Vagina (tissue), 2 donors: ENCODE results near the gene NHERF1.

Experiments
- POLR2A ChIP-seq, 2 donors: fragments of 450-650 bp; IDR thresholded peaks; one replicate each; pipeline ENCODE4 v1.6.1; 2017; ENCODE audit warnings: antibody characterized with exemption in 2 of 2, mild to moderate bottlenecking in 2 of 2, moderate library complexity in 2 of 2
- POLR2AphosphoS5 ChIP-seq, 2 donors: sonication (generic); formaldehyde crosslinking; IDR thresholded peaks; one replicate each; pipeline ENCODE4 v1.9.0; 2017; ENCODE audit warnings: antibody characterized with exemption in 2 of 2, mild to moderate bottlenecking in 2 of 2, low read depth in 1 of 2; ENCODE audit not compliant: insufficient read depth in 1 of 2
- TF ChIP-seq, protein P1 (sequence below), 3 experiments: fragments of 450-650 bp in 2 of 3; fragments of 200-600 bp in 1 of 3; sonication (generic) in 1 of 3; IDR thresholded peaks; one replicate each; pipeline ENCODE4 v1.5.1; 2017 to 2019; ENCODE audit warnings: antibody characterized with exemption in 3 of 3, mild to moderate bottlenecking in 2 of 3, moderate library complexity in 2 of 3

DNA sequence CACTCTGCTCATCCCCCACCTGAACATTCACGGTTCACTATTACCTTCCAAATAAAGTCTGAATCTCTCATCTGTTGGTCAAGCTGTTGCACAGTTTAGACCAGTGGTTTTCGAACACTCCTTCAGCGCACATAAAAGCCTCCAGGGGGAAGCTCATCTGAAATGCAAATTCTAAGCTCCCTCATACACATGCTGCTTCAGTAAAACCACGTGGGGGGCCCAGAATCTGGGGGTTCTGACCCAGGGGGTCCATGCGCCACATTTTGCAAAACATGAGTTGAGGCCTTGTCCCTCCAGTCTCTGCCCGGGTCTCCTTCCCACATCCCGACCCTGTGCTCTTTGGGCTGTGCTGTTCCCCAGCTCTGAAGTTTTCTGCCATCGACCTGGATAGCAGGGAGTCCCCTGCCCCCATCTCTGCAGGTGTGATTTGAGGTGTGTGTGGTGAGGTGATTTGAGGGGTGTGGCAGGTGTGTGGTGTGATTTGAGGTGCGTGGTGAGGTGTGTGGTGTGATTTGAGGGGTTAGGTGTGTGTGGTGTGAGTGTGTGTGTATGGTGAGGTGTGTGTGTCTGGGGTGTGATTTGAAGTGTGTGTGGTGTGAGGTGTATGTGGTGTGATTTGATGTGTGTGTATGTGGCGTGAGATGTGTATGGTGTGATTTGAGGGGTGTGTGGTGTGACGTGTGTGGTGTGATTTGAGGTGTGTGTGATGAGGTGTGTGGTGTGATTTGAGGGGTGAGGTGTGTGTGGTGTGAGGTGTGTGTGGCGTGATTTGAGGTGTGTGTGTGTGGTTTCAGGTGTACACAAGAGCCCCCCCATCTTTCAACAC, 16.2 kb upstream of the NHERF1 start:
- TF ChIP-seq, protein P1, sequence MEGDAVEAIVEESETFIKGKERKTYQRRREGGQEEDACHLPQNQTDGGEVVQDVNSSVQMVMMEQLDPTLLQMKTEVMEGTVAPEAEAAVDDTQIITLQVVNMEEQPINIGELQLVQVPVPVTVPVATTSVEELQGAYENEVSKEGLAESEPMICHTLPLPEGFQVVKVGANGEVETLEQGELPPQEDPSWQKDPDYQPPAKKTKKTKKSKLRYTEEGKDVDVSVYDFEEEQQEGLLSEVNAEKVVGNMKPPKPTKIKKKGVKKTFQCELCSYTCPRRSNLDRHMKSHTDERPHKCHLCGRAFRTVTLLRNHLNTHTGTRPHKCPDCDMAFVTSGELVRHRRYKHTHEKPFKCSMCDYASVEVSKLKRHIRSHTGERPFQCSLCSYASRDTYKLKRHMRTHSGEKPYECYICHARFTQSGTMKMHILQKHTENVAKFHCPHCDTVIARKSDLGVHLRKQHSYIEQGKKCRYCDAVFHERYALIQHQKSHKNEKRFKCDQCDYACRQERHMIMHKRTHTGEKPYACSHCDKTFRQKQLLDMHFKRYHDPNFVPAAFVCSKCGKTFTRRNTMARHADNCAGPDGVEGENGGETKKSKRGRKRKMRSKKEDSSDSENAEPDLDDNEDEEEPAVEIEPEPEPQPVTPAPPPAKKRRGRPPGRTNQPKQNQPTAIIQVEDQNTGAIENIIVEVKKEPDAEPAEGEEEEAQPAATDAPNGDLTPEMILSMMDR (IDR thresholded peaks at IDR 0.05) = no peak
- TF ChIP-seq POLR2A (IDR thresholded peaks at IDR 0.05) (no peak), POLR2AphosphoS5 (IDR thresholded peaks at IDR 0.05; ENCODE audit: insufficient read depth in 1 of 2, low read depth in 1 of 2) (no peak)
